Loucy (cell line): ENCODE results near the gene EVI5.

Source experiments
- CTCF ChIP-seq: fragments of 200-600 bp; sonication (generic); conservative IDR thresholded peaks from 2 replicates; pipeline ENCODE4 v1.5.1; 2014; ENCODE audit warnings: mild to moderate bottlenecking, antibody characterized with exemption, low read length
- EZH2phosphoT487 ChIP-seq: fragments of 200-600 bp; IDR thresholded peaks from 2 replicates; pipeline ENCODE4 v1.6.1; 2018; ENCODE audit warnings: antibody characterized with exemption, mild to moderate bottlenecking, moderate library complexity, borderline replicate concordance

GRCh38 chr1:92572520-92572919 is 212.4 kb downstream of the EVI5 start:
- TF ChIP-seq CTCF = no peak
- TF ChIP-seq EZH2phosphoT487 = no peak
